K562 (cell line): ENCODE measurements around the gene SORBS2. TPM values are rescaled to one million over a fixed set of nuclear protein-coding genes. Genes with fewer than 3 reads are reported as not detected.

Experiments
- ATAC-seq: fragments of 200-7000 bp; cut with Tn5 transposase; 3 replicates; pipeline ENCODE4 v1.9.1; 2020; ENCODE audit warnings: moderate library complexity
- BruUV-seq: library from RNA; stranded (reverse); fragments of 400-500 nt; replicated peaks from 2 replicates; lab custom pipeline; 2021; lab: Mats Ljungman, UMichigan
- CTCF ChIA-PET: fragments of 300-600 bp; formaldehyde crosslinking; extraction: SDS; loops from one replicate; lab custom pipeline; 2021; ENCODE audit warnings: low intra/inter-chr PET ratio; lab: Yijun Ruan, JAX
- POLR2A ChIA-PET: fragments of 300-600, 350-650 bp; sonication (Branson Sonifier 250); formaldehyde crosslinking; extraction: SDS; loops from one replicate; lab custom pipeline; 2021; ENCODE audit warnings: antibody characterized with exemption, inconsistent platforms; lab: Yijun Ruan, JAX
- DNase-seq, 4 experiments: peaks; one replicate each; pipeline versions ENCODE4 v3.0.0 to v3.0.0-alpha.2; 2011 to 2018; ENCODE audit warnings: low spot score in 3 of 4, mixed read lengths in 3 of 4; ENCODE audit errors: extremely low read depth in 1 of 4
- FAIRE-seq: peaks from 2 replicates; lab custom pipeline; 2011; peaks lifted over from hg19 to GRCh38; lab: Jason Lieb, UNC
- H2AFZ ChIP-seq: 2 replicates; pipeline ENCODE4 v1.6.0; 2011; ENCODE audit warnings: low read depth, low read length, control low read depth, inconsistent platforms
- H3K27ac ChIP-seq: fragments of 200-600 bp; 3 replicates; pipeline ENCODE4 v1.8.0; 2011; ENCODE audit warnings: low read depth, mild to moderate bottlenecking, control low read depth, inconsistent platforms, low read length, moderate library complexity, mixed read lengths; ENCODE audit errors: extremely low read depth
- H3K27me3 ChIP-seq, 2 experiments: fragments of 300-600 bp in 1 of 2; 2 replicates in 1 of 2; 3 replicates in 1 of 2; pipeline versions ENCODE4 v1.6.0 to v1.8.0; 2011; ENCODE audit warnings: inconsistent platforms in 2 of 2, low read length in 2 of 2, mild to moderate bottlenecking in 1 of 2, mixed read lengths in 1 of 2, moderate library complexity in 1 of 2; ENCODE audit not compliant: control insufficient read depth in 2 of 2, insufficient read depth in 2 of 2
- H3K36me3 ChIP-seq: fragments of 300-600 bp; 3 replicates; pipeline ENCODE4 v1.8.0; 2011; ENCODE audit warnings: mild to moderate bottlenecking, low read length, inconsistent platforms; ENCODE audit not compliant: control insufficient read depth, insufficient read depth
- H3K4me1 ChIP-seq, 2 experiments: fragments of 200-600 bp in 1 of 2; replicated peaks in 1 of 2; 2 replicates in 1 of 2; 3 replicates in 1 of 2; pipeline versions ENCODE4 v1.5.1 to v1.8.0; 2011; ENCODE audit warnings: inconsistent platforms in 2 of 2, low read length in 2 of 2, mild to moderate bottlenecking in 1 of 2, mixed read lengths in 1 of 2, moderate library complexity in 1 of 2; ENCODE audit not compliant: control insufficient read depth in 2 of 2, insufficient read depth in 2 of 2
- H3K4me2 ChIP-seq: 2 replicates; pipeline ENCODE4 v1.6.1; 2011; ENCODE audit warnings: low read length, control low read depth, inconsistent platforms, mixed read lengths; ENCODE audit not compliant: insufficient read depth
- H3K4me3 ChIP-seq: fragments of 200-600 bp; sonication (generic), shearing (Covaris generic); 2 replicates; pipeline ENCODE4 v1.5.1; 2016; ENCODE audit warnings: control low read depth, inconsistent platforms
- H3K79me2 ChIP-seq: fragments of 200-600 bp; 3 replicates; pipeline ENCODE4 v1.8.0; 2011; ENCODE audit warnings: low read length, inconsistent platforms; ENCODE audit not compliant: control insufficient read depth, insufficient read depth
- H3K9ac ChIP-seq, 2 experiments: 2 replicates each; pipeline versions ENCODE4 v1.6.0 to v1.6.1; 2011; ENCODE audit warnings: low read depth in 2 of 2, low read length in 2 of 2, control low read depth in 1 of 2, inconsistent platforms in 1 of 2, mild to moderate bottlenecking in 1 of 2, mixed read lengths in 1 of 2; ENCODE audit not compliant: insufficient read depth in 1 of 2
- H3K9me1 ChIP-seq: one replicate; pipeline ENCODE4 v1.6.0; 2011; ENCODE audit warnings: inconsistent platforms, mild to moderate bottlenecking, low read length, moderate library complexity; ENCODE audit not compliant: control insufficient read depth, insufficient read depth
- H3K9me3 ChIP-seq: replicated peaks from 2 replicates; pipeline ENCODE4 v1.5.1; 2011; ENCODE audit warnings: low read depth, low read length, inconsistent platforms; ENCODE audit not compliant: control insufficient read depth, insufficient read depth
- H4K20me1 ChIP-seq: replicated peaks from 2 replicates; pipeline ENCODE4 v1.6.1; 2011; ENCODE audit warnings: low read length, inconsistent platforms, mixed read lengths; ENCODE audit not compliant: control insufficient read depth, insufficient read depth
- CC2D1A ChIP-seq: fragments of 450-650 bp; IDR thresholded peaks from 2 replicates; pipeline ENCODE4 v1.6.1; 2017; ENCODE audit warnings: mild to moderate bottlenecking
- EGR1 ChIP-seq: fragments of 450-650 bp; conservative IDR thresholded peaks from 2 replicates; pipeline ENCODE4 v1.6.1; 2017; ENCODE audit warnings: mild to moderate bottlenecking
- ETS1 ChIP-seq: conservative IDR thresholded peaks from 2 replicates; pipeline ENCODE4 v1.6.1; 2011; ENCODE audit warnings: low read depth, mild to moderate bottlenecking, low read length; ENCODE audit not compliant: control insufficient read depth
- HNRNPL ChIP-seq: fragments of 200-400 bp; formaldehyde crosslinking; IDR thresholded peaks from 2 replicates; pipeline ENCODE4 v1.6.1; 2017; ENCODE audit warnings: low read depth, mild to moderate bottlenecking, low read length
- NEUROD1 ChIP-seq: fragments of 150-350 bp; IDR thresholded peaks from 2 replicates; pipeline ENCODE4 v1.6.1; 2014; ENCODE audit warnings: borderline replicate concordance, low read length, low read depth; ENCODE audit not compliant: partially characterized antibody
- NUFIP1 ChIP-seq: fragments of 450-650 bp; IDR thresholded peaks from 2 replicates; pipeline ENCODE4 v1.6.1; 2018; ENCODE audit not compliant: partially characterized antibody
- POLR3G ChIP-seq: IDR thresholded peaks from 2 replicates; pipeline ENCODE4 v1.6.1; 2011; ENCODE audit not compliant: insufficient read length, insufficient replicate concordance; ENCODE audit errors: extremely low read depth
- STAT6 ChIP-seq: sonication (generic); formaldehyde crosslinking; IDR thresholded peaks from 2 replicates; pipeline ENCODE4 v1.8.1; 2023; ENCODE audit warnings: mild to moderate bottlenecking, missing genetic modification reagents
- TAL1 ChIP-seq: fragments of 450-650 bp; IDR thresholded peaks from 2 replicates; pipeline ENCODE4 v1.6.1; 2016; ENCODE audit warnings: mild to moderate bottlenecking
- TEAD4 ChIP-seq, 2 experiments: sonication (generic) in 1 of 2; formaldehyde crosslinking in 1 of 2; IDR thresholded peaks; 2 replicates each; pipeline versions ENCODE4 v1.6.1 to v1.8.0; 2012 to 2022; ENCODE audit warnings: borderline replicate concordance in 1 of 2, inconsistent platforms in 1 of 2, low read length in 1 of 2, mild to moderate bottlenecking in 1 of 2, missing genetic modification reagents in 1 of 2
- ZBTB49 ChIP-seq: sonication (generic); formaldehyde crosslinking; IDR thresholded peaks from 2 replicates; pipeline ENCODE4 v1.8.0; 2022; ENCODE audit warnings: missing genetic modification reagents, mild to moderate bottlenecking, borderline replicate concordance
- ZFP91 ChIP-seq: sonication (generic); formaldehyde crosslinking; IDR thresholded peaks from 2 replicates; pipeline ENCODE4 v1.8.0; 2022; ENCODE audit warnings: mild to moderate bottlenecking, missing genetic modification reagents
- WGBS: fragments of 100-300 bp; shearing (Covaris generic); methylation state at CpG from one replicate; pipeline ENCODE4 v1.1.6; 2016; ENCODE audit warnings: low coverage, mixed read lengths; ENCODE audit not compliant: insufficient coverage; ENCODE audit errors: missing lambda C conversion rate; 5-methylcytosine and 5-hydroxymethylcytosine counted together
- in situ Hi-C: fragments of 300-500 bp; cut with MboI; formaldehyde crosslinking; loops from 4 replicates; pipeline ENCODE4 v1.15.0; 2018; ENCODE audit warnings: inconsistent platforms, mixed read lengths
- intact Hi-C: fragments of 100-400 bp; cut with micrococcal nuclease; formaldehyde crosslinking; loops from 2 replicates; pipeline ENCODE4 v1.14.2; 2022
- polyA plus RNA-seq, 8 experiments: library from polyadenylated mRNA; depleted of rRNA in 4 of 8; stranded (reverse) in 5 of 8; unstranded in 3 of 8; fragments of >200 nt; fragmentation: Nextera tagmentation in 2 of 8; fragmentation: Illumina TruSeq in 1 of 8; extraction: Ambion mirVana in 2 of 8; extraction: Trizol in 1 of 8; gene quantifications; 2 replicates each; pipeline versions ENCODE4 v1.2.1 to v1.2.3, GENCODE V29; 2011 to 2014; ENCODE audit warnings: inconsistent platforms in 1 of 8, missing spikeins in 1 of 8
- total RNA-seq, 7 experiments: library from RNA; depleted of rRNA in 6 of 7; stranded (reverse); fragments of >200 nt in 6 of 7; fragmentation: Illumina TruSeq in 2 of 7; extraction: Trizol in 2 of 7; gene quantifications; 2 replicates each; pipeline versions ENCODE4 v1.2.1 to v1.2.3, GENCODE V29; 2011 to 2021; ENCODE audit warnings: low replicate concordance in 1 of 7

SORBS2 gene
- total and polyA plus RNA-seq, 9 of the 15 experiments (the other 6 are each of a cell fraction or from before 2014, with no cell fraction given) = 0.29 TPM; not detected in 8

- DNase-seq (no peak), ATAC-seq (no peak), FAIRE-seq (no peak)
- no peaks in the 10 kb centered on the region for H4K20me1 ChIP-seq
- H3K36me3 ChIP-seq = no peaks in the 10 kb centered on the region
- no TSS peak for BruUV-seq
- no peak overlapping the region for H3K27ac ChIP-seq
- POLR2A ChIA-PET = no interaction called here
- intact Hi-C loops = no loop called here
- H3K4me3 ChIP-seq = no peak overlapping the region
- 10% methylated on average over 8 of the region's 8 CpGs for WGBS
- H2AFZ ChIP-seq = peak overlapping the region; percentile 66; the same call in 1 of the 2 replicates
- peaks cover 7% of the 10 kb centered on the region in 2 experiments; a peak in 4 of 5 replicates for H3K4me1 ChIP-seq
- no peak overlapping the region for H3K9ac ChIP-seq
- no peak overlapping the region for H3K4me2 ChIP-seq
- CTCF ChIA-PET = no interaction called here
- in situ Hi-C loops = no loop called here
- no peaks in the 10 kb centered on the region for H3K79me2 ChIP-seq
- H3K9me1 ChIP-seq = no peaks in the 10 kb centered on the region
- no peaks in the 10 kb centered on the region for H3K9me3 ChIP-seq
- H3K27me3 ChIP-seq = peaks cover 9 to 17% of the 10 kb centered on the region in 2 experiments; a peak in 4 of 5 replicates
- TF ChIP-seq NEUROD1 (no peak), TAL1 (peak; percentile 30; the same call in 1 of the 2 replicates), STAT6 (CRISPR knock-in tag) (no peak), EGR1 (no peak), ZFP91 (CRISPR knock-in tag) (no peak), TEAD4 (IDR thresholded peaks at IDR 0.05; ENCODE audit: low read length) (peak; percentile 55; the same call in 1 of the 2 replicates), TEAD4 (CRISPR knock-in tag; IDR thresholded peaks at IDR 0.05; ENCODE audit: borderline replicate concordance) (no peak), ZBTB49 (CRISPR knock-in tag) (no peak), NUFIP1 (no peak), CC2D1A (no peak), ETS1 (no peak), POLR3G (no peak), HNRNPL (no peak)
These were observed 234.7 kb downstream of the SORBS2 start for GRCh38 chr4:185576962-185577950.
